Fibroblast of lung (primary cell): Measurements from ENCODE around the gene DNAJA3.

ENCODE experiments used
- EZH2 ChIP-seq: IDR thresholded peaks from 2 replicates; pipeline ENCODE4 v1.5.1; 2012; ENCODE audit warnings: low read length, control low read depth, mild to moderate bottlenecking; ENCODE audit errors: missing control alignments
- TF ChIP-seq, protein P1 (sequence below), 2 donors: IDR thresholded peaks in 1 of 2; conservative IDR thresholded peaks in 1 of 2; 1 replicate in 1 of 2; 2 replicates in 1 of 2; pipeline ENCODE4 v1.5.1; 2011 to 2012; ENCODE audit warnings: low read length in 2 of 2, control low read depth in 1 of 2, inconsistent platforms in 1 of 2, low read depth in 1 of 2, mild to moderate bottlenecking in 1 of 2

DNA sequence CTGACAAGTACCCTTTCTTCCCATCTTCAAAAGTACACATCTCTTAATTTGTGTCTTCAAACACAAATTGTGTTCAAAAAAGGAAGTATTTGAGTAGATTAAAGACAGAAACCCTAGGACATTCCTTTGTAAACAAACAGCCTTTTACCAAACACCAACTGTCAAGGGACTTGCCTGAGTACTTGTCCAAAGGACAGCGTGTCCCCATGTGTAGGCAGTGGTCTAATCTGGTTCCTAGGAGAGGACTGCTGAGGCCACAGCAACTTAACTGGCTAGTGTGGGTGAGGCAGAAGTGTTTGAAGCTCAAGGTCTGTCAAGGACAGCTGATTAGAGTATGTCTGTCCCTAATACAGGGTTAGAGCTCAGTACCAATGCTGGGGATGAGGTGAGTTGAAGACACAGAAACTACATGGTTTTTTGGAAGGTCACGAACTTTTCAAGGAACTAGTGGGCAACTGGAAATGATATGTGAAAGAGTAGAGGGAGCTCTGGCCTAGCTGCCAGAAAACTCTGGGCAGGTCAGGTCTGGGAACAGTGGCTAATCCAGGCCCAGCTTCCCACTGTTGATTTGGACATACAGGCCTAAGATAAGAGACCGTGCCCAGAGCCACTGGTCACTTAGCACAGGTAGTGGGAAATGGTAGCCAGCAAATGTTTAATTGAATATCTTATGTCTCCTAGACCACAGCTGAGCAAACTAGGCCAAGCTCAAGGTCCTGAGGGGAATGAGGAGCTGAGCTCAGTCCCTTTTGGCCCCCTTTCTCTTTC lies 60.6 kb downstream of the DNAJA3 start:
- TF ChIP-seq, protein P1, sequence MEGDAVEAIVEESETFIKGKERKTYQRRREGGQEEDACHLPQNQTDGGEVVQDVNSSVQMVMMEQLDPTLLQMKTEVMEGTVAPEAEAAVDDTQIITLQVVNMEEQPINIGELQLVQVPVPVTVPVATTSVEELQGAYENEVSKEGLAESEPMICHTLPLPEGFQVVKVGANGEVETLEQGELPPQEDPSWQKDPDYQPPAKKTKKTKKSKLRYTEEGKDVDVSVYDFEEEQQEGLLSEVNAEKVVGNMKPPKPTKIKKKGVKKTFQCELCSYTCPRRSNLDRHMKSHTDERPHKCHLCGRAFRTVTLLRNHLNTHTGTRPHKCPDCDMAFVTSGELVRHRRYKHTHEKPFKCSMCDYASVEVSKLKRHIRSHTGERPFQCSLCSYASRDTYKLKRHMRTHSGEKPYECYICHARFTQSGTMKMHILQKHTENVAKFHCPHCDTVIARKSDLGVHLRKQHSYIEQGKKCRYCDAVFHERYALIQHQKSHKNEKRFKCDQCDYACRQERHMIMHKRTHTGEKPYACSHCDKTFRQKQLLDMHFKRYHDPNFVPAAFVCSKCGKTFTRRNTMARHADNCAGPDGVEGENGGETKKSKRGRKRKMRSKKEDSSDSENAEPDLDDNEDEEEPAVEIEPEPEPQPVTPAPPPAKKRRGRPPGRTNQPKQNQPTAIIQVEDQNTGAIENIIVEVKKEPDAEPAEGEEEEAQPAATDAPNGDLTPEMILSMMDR (conservative IDR thresholded peaks at IDR 0.05 in 1 of 2, IDR thresholded peaks at IDR 0.05 in 1 of 2; ENCODE audit: low read depth in 1 of 2, low read length in 2 of 2), result no peak
- no peak for TF ChIP-seq EZH2
